ENCODE measurements around the gene ERP27. TPM values are rescaled to one million over a fixed set of nuclear protein-coding genes. Genes with fewer than 3 reads are reported as not detected.

ERP27 gene
- total RNA-seq, 4 donors from 2014 or later, result 0.33 to 1.0 (median 0.58) TPM; not detected in 1

DNA sequence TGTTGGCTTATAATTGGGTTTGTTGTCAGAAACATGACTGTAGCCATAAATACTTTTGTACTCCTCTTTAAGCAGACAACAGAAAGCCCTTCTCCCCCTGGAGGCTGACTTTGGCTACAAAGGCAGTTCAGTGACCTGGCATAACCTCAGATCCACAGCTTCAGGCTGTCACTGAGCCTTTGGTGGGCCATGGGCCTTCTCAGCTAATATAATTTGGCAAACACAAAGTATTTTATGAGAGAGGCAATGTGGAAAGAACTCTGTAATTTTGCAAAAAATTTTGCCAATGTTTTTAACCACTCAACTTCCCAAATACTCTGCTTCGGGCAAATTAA, 37.1 kb downstream of the ERP27 start:
- no peak for DNase-seq (ENCODE audit: extremely low spot score)
- Histone ChIP-seq H3K27me3 (no peaks in the 10 kb centered on the region), H3K4me1 (peaks cover 34 to 63% (median 56%) of the 10 kb centered on the region in 4 donors), H3K36me3 (no peaks in the 10 kb centered on the region), H3K4me3 (no peak overlapping the region), H3K27ac (replicated peaks in 1 of 4) (peak overlapping the region in 3 of 4 donors; percentile 13 to 25 (median 16)), H3K9me3 (no peaks in the 10 kb centered on the region)
- WGBS, result 84% methylated on average over 1 of the region's 1 CpG
- TF ChIP-seq EP300 (IDR thresholded peaks at IDR 0.05), result no peak
- TF ChIP-seq, protein P1, sequence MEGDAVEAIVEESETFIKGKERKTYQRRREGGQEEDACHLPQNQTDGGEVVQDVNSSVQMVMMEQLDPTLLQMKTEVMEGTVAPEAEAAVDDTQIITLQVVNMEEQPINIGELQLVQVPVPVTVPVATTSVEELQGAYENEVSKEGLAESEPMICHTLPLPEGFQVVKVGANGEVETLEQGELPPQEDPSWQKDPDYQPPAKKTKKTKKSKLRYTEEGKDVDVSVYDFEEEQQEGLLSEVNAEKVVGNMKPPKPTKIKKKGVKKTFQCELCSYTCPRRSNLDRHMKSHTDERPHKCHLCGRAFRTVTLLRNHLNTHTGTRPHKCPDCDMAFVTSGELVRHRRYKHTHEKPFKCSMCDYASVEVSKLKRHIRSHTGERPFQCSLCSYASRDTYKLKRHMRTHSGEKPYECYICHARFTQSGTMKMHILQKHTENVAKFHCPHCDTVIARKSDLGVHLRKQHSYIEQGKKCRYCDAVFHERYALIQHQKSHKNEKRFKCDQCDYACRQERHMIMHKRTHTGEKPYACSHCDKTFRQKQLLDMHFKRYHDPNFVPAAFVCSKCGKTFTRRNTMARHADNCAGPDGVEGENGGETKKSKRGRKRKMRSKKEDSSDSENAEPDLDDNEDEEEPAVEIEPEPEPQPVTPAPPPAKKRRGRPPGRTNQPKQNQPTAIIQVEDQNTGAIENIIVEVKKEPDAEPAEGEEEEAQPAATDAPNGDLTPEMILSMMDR (IDR thresholded peaks at IDR 0.05), result no peak
- TF ChIP-seq POLR2A (IDR thresholded peaks at IDR 0.05; ENCODE audit: low read depth), result no peak
- TF ChIP-seq POLR2AphosphoS5 (IDR thresholded peaks at IDR 0.05), result no peak
- intact Hi-C loops (cut with DNase I), result no loop called here

- intact Hi-C loops (cut with DNase I), result no loop called here
- Histone ChIP-seq H3K27ac (replicated peaks in 1 of 4) (peak overlapping the region in 2 of 4 donors; percentile 16 to 25), H3K9me3 (no peaks in the 10 kb centered on the region), H3K27me3 (no peaks in the 10 kb centered on the region), H3K4me3 (no peak overlapping the region), H3K4me1 (peaks cover 29 to 62% (median 56%) of the 10 kb centered on the region in 4 donors), H3K36me3 (no peaks in the 10 kb centered on the region)
- DNase-seq (ENCODE audit: extremely low spot score), result no peak
- WGBS, result 92% methylated on average over 5 of the region's 5 CpGs
- TF ChIP-seq POLR2A (IDR thresholded peaks at IDR 0.05; ENCODE audit: low read depth) (no peak), EP300 (IDR thresholded peaks at IDR 0.05) (no peak), POLR2AphosphoS5 (IDR thresholded peaks at IDR 0.05) (no peak)
- TF ChIP-seq, protein P1 (IDR thresholded peaks at IDR 0.05), result no peak
Measured at GRCh38 chr12:14900521-14901227, 37.7 kb downstream of the ERP27 start.

DNA sequence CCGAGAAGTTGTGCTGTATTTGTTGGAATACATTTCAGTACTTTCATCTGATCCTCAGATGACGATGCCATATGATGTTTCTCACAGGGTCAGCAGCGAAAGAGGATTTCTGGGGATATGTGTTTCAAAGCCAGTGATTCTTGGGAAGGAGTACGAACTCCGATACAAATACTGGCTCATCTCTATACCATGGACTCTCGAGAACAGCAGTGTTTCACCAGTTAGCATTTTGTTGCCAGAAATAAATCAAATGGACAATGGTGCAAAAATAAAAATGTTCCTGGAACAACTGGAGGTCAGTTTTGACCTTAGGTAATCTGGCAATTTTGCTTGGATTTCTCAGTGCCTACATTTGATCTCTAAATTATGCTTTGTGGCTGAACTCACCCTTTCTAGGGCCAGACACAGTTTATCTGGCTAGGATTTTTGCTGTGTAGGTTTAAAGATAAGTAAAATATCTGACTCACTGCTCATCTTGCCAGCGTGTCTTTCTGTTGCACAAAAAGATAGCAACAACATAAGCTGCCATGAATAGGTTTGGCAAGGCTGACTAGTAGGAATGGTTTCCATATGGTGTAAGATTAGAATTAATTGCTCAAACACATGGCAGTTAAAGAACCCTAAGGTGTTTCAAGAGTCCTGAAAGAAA, 41.7 kb downstream of the ERP27 start:
- 43% methylated on average over 7 of the region's 7 CpGs for WGBS
- DNase-seq (ENCODE audit: extremely low spot score), result no peak
- peaks cover 14 to 55% (median 53%) of the 10 kb centered on the region in 4 donors for H3K4me1 ChIP-seq

DNA sequence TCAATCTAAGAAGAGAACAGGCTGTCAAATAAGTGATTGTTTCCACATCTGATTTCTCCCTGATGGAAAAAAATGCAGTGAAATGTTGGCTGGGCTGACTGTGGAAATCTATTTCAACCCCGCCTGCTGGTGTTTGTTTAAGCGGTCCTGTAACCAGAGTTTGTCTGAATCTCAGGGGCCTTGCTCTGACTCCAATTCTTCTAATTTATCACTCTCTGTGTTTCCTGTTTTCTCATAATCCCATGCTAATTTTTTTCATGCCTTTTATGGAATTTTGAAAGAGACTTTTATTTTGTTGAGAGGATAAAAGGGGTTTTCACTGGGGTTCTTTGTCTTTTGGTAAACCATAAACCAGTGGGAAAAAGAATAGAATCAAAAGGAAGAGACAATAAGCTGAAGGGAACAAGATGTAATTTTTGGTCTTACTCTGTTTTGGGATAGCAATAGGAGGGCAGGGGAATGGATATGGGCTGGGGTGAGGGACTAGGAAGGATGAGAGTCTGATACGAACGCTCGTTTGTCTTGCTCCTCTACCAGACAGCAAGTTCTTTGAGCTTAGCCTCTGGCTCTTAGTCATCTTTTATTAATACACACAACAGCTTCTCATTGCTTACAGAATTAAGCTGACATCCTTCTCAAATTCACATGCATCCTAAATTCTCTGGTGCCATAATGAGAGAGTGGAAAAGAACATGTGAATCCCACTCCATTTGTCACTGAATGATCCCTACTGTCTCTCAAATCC, 44.7 kb downstream of the ERP27 start:
- H3K27ac ChIP-seq (replicated peaks in 1 of 4), result peak overlapping the region; percentile 74 to 82 (median 77)
- H3K27me3 ChIP-seq, result no peaks in the 10 kb centered on the region
- no peak for DNase-seq (ENCODE audit: extremely low spot score)
- intact Hi-C loops (cut with DNase I), result no loop called here
- H3K4me1 ChIP-seq, result peaks cover 9 to 63% (median 52%) of the 10 kb centered on the region in 4 donors
- H3K9me3 ChIP-seq, result no peaks in the 10 kb centered on the region
- 38% methylated on average over 5 of the region's 5 CpGs for WGBS
- peak overlapping the region in 1 of 4 donors; percentile 7 for H3K4me3 ChIP-seq
- H3K36me3 ChIP-seq, result no peaks in the 10 kb centered on the region
- TF ChIP-seq, protein P1 (IDR thresholded peaks at IDR 0.05), result no peak
- TF ChIP-seq EP300 (IDR thresholded peaks at IDR 0.05) (no peak), POLR2AphosphoS5 (IDR thresholded peaks at IDR 0.05) (no peak), POLR2A (IDR thresholded peaks at IDR 0.05; ENCODE audit: low read depth) (no peak)

More for the DNA sequence above, 41.7 kb downstream of the ERP27 start:
- Histone ChIP-seq H3K27me3 (no peaks in the 10 kb centered on the region), H3K27ac (replicated peaks in 1 of 4) (peak overlapping the region; percentile 48 to 82 (median 56)), H3K36me3 (no peaks in the 10 kb centered on the region), H3K4me3 (peak overlapping the region in 1 of 4 donors; percentile 1), H3K9me3 (no peaks in the 10 kb centered on the region)
- TF ChIP-seq POLR2A (IDR thresholded peaks at IDR 0.05; ENCODE audit: low read depth) (no peak), POLR2AphosphoS5 (IDR thresholded peaks at IDR 0.05) (peak in 1 of 2 donors; percentile 18)
- TF ChIP-seq, protein P1 (IDR thresholded peaks at IDR 0.05), result no peak
- intact Hi-C loops (cut with DNase I), result no loop called here
